D341Med (cell line): ENCODE measurements around the gene CCDC74B.
"Not testable (repeated sequence)": the region's sequence is repeated elsewhere in the genome, so short reads cannot be mapped to it uniquely, and the experiment has no call there.

Experiments used
- DNase-seq: peaks from one replicate; pipeline ENCODE4 v3.0.0; 2012; ENCODE audit warnings: low spot score

Gene CCDC74B

DNA sequence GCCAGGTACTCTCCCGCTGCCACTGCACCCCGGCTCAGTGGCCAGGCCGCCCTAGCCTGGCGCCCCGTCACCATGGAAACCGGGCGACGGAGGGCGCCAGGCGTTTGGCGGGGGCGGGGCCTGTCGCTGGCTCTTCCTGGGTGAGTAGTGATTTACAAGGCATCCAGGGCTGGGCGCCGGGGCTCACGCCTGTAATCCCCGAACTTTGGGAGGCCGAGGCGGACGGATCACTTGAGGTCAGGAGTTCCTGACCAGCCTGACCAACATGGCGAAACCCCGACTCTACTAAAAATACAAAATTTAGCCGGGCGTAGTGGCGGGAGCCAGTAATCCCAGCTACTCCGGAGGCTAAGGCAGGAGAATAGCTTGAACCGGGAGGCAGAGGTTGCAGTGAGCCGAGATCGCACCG lies at the start of gene CCDC74B:
Gene CCDC74B (minus strand): TSS at position 107 of the 409 bp plus-strand sequence. CDS start 116 bp downstream, outside the sequence.
- DNase-seq = not testable (repeated sequence)

DNA sequence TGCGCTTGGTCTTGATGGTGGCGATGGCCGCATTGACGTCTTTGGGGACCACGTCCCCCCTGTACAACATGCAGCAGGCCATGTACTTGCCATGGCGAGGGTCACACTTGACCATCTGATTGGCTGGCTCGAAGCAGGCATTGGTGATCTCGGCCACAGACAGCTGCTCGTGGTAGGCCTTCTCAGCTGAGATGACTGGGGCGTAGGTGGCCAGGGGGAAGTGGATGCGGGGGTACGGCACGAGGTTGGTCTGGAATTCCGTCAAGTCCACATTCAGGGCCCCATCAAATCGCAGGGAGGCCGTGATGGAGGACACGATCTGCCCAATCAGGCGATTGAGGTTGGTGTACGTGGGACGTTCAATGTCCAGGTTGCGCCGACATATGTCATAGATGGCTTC lies 48.9 kb upstream of the CCDC74B start:
- not testable (repeated sequence) for DNase-seq

DNA sequence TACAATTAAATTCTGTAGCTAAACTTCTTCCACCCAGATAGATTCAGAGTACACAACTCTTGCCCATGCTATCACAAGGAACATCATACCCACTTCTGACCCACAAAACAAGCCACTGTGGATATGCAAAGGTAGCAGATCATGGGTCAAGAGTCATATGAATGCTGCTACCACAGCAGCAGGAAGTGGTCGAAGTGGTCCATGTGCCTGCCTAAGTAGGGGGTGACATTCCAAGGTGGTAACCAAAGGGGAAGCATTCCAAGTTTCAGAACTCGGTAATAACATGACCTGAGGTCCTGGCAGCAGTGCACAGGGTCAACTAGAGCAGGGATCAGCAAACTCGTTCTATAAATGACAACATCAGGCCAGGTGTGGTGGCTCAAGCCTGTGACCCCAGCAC lies 47.5 kb upstream of the CCDC74B start:
- not testable (repeated sequence) for DNase-seq

DNA sequence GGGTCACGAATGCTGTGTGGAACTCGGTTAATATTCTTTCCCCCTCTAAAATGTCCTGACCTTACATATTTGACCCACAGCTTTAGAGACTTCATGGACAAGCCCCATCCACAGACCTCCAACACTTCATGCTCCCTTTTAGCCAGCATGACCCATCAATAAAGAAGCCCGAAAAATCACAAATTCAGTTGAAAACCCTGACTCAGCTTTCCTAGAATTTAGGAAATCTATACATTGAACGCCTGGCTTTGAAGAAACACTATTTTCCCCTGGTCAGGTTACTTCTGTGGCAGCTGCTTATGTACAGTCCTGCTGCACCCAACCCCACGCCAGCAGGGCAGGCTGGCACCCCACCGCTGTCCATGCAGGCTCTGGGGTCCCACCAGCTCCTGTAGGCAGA lies 46.4 kb upstream of the CCDC74B start:
- not testable (repeated sequence) for DNase-seq

DNA sequence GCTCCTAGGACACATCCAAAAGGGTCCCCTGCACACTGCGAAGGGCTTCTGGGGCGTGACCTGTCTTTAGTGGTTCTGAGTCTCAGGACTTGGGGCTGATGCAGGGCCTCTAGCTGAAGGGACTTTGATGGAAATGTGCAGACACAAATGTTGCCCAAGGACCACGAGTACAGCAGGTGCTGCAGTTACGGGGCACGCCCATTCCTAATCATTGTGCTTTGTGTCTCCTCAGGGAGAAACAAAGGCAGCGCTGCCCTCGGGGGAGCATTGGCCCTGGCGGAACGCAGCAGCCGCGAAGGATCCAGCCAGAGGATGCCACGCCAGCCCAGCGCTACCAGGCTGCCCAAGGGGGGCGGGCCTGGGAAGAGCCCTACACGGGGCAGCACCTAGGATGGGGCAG lies 45.3 kb upstream of the CCDC74B start:
- no peak for DNase-seq

DNA sequence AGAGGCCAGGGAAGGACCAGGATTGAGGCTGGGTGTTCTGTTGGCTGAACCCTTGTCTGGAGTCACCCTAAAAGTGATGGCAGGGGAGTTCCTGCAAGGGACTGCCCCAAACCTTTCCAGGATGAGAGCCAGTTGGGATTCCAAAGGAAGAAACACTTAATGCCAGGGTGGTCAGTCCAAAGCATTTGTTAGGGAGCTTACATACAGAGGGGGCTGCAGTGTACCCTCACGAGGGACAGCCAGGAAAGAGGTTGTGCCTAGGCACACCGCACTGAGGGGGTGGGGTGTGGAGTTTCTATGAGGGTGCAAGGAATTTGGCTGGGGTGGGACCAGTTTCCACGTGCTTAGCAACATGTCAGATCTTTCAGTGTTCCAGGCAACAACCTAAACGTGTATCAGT lies 44.0 kb upstream of the CCDC74B start:
- DNase-seq = not testable (repeated sequence)

DNA sequence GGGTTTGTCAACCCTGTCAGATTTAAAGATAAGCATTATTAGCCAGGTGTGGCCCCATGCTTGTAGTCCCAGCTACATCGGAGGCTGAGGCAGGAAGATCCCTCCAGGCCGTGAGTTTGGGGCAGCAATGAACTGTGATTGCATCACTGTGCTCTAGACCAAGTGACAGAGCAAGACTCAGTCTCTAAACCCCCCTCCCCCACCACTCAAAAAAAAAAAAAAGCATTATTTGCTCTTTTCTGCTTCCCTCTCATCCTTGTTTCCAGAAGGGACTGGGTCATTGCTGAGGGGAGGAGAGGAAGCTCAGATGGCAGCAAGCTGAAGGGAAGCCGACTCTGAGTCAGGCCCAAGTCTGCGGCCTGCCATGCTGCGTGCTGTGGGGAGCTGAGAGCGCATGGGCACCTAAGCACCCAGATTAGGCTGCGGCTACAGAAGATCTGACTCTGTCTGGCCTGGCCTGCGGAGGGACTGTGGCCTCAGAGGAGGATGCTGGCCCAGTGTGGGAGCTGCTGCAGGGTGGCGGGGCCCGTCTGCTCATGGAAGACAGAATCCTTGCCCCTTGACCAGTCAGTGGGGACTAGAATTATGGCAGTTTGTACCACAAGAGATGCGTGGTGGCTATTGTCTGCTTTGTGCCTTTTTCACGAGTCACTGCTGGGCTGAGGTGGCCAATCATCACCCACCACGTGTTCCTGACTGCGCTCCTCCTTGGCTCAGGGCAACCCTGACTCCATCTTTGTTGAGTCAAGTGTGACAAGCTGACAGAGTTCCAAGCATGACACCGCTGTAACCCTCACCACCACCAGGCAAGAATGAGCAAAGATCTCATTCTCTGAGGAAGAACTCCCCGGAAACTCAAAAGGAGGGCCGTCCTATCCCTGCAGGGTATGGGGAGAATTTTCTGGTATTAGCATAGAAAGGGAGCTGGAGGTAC lies 43.2 kb upstream of the CCDC74B start:
- not testable (repeated sequence) for DNase-seq

DNA sequence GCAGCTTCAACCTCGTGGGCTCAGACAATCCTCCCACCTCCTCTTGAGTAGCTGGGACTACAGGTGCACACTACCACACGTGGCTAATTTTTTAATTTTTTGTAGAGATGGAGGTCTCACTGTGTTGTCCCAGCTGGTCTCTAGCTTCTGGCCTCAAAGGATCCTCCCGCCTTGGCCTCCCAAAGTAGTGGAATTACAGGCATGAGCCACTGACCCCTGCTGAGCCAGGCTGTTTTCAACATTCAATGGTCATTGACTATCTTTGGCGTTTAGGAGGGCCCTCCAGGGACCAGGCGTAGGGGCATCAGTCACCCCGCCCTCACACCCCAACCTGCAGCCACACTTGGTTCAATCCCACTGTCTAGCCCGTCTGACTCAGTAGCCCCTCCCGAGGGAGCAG lies 42.4 kb upstream of the CCDC74B start:
- DNase-seq = no peak

DNA sequence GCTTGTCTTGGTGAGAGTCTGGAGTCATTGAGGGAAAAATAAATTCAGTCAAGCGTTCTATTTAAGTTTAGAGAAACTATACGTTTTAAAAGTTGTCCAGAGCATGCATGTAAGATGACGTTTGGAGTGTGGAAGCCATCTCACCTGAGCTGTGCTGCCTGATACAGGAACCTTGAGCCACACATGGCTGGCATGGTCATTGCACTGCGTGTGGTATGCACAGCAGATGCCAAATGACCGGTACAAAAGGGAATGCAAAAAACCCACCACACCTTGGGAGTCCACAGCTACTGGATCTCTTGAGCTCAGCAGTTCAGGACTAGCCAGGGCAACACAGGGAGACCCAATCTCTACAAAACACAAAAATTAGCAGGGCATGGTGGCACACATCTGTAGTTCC lies 41.5 kb upstream of the CCDC74B start:
- DNase-seq = no peak

DNA sequence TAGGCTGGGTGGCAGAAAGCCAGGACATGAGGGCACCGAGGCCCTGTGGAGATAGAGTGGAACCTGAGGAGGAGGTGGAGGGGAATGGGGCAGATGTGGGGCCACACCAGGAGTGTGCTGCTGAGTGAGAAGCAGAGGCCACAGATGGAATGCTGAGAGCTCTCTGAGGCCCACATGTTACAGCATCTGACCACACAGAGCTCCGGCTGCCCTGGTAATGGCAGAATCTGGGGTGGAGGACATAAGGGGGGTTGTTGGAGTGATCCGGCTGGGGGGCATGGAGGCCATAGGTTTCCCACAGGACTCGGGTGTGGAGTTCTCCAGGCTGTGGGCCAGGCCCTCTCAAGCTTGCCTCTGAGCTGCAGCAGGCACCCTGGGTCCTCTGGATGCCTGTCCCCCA lies 41.0 kb upstream of the CCDC74B start:
- DNase-seq = no peak

DNA sequence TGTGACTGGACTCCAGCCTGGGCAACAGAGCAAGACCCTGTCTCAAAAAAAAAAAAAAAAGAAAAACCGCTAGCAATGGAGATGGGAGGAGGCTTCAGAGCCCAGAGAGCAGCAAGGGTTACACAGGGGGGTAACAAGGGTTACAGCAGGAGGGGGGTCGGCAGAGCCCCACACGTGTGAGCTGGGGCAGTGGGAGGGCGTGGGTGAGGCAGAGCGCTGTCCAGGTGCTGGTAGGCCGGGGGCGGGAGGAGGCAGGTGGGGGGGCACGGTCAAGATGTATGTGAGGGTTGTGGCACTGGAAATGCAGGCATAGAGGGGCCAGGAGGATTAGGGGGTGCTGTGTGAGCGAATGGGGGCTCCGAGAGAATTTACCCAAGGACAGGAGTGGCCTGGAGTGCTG lies 40.5 kb upstream of the CCDC74B start:
- no peak for DNase-seq

DNA sequence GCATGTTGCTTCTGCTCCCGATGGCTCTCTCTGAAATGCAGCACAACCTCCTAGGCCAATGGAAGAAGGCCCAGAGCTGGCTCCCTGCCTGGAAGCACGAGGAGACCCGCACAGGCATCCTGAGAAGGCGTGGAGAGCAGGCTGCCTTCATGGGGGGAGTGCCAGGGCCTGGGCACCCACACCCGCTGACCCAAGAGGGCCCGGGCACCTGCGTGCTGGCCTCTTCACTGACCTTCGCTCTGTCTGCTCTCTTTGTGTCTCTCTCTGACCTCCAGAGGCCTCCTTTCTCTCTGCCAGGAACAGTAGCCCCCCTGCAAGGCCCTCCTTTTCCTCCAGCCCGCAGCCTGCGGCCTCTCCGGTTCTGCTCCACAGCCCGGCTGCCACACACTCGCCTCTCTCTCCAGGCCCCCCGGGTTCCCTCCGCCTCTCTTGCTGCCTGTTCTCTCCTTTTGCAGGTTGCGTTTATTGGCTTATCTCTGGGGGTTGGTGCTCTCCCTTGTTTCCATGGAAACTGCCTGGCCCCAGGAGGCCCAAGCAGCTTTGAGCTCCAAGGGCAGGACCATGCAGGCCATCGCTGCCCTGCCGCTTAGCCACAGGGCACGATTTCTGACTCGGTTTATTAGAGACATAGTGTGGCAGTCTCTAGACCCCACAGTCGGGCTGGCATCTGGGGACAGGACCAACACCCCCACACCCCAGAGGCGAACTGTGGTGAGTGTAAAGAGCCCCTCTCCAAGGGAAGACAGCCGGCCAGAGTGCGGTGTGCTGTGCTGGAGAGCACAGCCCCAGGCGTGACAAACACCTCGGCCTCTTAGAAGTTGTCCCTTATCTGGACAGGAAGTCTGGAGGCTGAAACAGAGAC lies 38.8 kb upstream of the CCDC74B start:
- DNase-seq = no peak

DNA sequence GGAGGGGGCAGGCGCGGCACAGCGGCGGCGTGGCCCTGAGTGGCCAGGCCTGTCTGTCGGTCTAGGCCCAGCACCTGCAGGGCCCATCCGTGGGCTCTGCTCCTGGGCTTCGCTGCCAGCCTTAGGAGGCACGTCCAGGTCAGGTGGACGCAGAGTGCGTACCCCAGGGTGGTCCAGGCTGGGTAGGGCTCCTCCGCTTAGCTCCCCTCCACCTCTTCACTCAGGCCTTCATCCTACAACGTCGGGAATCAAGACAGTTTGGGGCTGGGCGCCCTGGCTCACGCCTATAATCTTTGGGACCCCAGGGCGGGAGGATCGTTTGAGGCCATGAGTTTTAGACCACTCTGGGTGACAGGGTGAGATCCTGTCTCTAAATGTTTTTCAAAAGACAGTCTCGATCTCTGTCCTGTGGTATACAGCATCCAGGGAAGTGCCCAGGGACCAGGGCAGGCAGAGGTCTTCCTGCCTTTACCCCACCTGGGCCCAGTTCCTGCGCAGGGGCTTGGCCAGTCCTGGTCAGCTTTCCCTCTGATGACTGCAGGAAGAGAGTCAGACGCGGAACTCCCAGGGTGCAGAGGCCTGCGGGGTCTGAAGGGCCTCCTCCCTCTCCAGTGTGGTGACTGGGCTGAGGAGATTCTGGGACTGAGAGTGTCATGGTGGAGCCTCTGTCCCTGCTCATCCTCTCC lies 38.1 kb upstream of the CCDC74B start:
- DNase-seq = not testable (repeated sequence)

DNA sequence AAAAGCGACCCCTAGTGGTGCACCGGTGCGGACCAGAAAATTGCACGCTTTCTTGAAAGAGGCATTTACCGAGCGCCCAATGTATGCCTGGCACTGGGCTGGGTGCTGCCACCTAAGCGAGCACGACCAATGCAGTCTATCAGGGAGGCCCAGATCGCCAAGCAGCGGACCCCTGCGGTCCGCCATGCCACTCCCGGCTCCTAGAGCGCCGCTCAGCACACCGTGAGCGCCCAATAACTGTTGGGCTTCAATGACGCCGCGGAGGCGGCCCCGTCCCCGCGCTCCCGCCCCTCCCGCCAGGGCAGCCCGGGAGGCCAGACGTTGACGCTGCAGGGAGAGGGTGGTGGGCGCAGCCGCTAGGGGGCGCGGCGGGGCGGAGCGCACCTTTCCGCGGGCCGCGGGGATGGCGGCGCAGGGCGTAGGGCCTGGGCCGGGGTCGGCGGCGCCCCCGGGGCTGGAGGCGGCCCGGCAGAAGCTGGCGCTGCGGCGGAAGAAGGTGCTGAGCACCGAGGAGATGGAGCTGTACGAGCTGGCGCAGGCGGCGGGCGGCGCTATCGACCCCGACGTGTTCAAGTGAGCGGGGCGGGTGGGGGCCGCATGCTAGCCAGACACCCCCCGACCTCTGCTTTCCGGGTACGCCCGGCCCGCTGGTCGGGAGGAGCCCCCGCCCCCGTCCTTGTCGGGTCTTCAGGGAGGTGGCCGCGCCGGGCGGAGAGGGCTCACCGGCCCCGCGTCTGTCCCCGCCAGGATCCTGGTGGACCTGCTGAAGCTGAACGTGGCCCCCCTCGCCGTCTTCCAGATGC lies 37.2 kb upstream of the CCDC74B start, which contains the start of gene MZT2B:
Gene MZT2B (plus strand): TSS at position 383 of the 803 bp plus-strand sequence. CDS start 21 bp downstream, at position 404.
- peak; percentile 91 for DNase-seq

DNA sequence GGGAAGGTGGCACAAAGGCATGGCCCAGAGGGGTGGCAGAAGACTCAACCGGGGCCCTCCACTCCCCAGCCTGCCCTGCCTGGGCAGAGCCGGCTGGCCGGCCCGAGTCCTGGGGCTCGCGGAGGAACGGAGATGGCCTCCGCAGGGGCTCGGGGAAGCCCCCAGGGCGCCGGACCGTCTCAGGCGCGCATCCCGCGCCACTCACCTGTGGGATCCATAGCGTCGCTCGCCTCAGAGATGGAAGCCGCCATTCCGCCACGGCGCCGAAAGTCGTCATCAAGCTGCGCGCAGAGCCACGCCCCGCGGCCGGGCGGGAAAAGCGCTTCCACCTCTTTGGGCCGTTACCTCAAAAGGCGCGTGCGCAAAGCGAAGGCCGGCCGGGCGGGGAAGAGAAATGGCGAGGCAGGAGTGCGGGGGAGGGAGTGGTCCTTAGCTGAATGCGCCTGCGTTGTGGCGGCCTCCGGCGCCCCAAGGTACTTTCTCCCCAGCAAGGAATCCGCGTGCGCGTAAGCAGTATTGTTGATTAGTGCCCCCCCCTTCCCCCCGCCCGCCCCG lies 36.5 kb upstream of the CCDC74B start, which contains the start of gene SMPD4:
Gene SMPD4 (minus strand): TSS at position 278 of the 555 bp plus-strand sequence. CDS start 5,010 bp downstream, outside the sequence.
- peak; percentile 90 for DNase-seq

DNA sequence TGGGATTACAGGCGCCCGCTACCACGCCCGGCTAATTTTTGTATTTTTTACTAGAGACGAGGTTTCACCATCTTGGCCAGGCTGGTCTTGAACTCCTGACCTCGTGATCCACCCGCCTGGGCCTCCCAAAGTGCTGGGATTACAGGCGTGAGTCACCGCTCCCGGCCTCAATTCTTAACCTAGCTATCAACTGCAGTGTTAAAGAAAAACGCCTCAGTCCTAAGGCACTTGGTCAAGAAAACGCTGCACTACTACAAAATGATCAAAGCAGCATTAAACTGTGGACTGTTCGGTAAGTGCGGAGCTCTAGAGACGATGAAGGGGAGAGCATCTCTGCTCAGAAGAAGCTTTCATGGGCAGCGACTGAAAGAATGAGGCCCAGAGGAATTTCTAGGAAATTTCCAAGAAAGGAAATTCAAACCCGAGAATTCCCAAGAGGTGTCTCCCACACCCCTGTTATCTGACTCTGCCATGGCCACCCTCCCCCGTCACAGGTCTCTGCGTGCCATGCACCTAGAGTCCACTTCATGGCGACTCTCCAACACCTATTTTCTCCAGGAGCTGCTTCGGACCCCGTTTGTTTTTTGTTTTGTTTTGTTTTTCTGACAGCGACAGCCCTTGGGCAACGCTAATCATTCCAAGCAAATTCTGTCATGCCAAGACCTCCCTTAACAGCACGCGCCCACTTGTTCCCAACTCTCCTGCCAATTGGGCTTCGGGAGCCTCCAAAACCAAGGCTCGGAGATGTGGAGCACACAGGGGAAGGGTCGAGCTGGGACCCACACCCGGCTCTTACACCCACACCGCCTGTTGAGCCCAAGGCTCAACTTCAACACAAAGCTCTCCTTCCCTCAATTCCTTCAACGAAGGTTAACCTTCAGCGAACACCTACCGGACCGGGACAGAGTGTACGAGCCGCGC lies 35.8 kb upstream of the CCDC74B start:
- not testable (repeated sequence) for DNase-seq

DNA sequence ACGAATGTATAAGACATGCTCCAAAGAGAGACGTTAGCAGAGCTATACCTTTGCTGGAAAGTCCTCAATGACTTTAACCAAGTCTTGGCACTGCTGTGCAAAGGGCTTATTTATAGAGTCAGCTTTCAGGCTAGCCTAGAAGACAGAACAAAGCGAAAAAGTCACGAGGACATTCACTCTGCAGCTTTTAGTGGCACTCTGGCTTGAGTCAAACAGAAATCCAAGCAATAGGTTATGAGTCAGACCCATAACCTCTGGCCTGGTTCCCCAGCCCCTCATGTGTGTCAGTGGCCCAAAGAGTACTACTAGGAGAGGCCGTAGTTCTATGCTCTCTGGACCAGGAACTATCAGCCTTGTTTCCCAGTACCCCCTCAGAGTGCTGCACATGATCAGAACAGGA lies 30.0 kb upstream of the CCDC74B start:
- not testable (repeated sequence) for DNase-seq

DNA sequence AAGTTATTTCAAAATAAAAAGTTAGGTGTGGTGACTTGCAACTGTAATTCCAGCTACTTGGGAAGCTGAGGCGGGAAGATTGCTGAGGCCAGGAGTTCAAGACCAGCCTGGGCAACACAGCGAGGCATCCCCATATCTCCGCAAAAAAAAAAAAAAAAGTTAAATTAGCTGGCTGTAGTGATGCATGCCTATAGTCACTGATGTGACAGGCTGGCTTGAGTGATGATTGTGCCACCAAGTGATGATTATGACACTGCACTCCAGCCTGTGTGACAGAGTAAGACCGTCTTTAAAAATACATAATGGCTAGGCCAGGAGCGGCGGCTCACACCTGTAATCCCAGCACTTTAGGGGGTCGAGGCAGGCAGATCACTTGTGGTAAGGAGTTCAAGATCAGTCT lies 25.0 kb upstream of the CCDC74B start:
- DNase-seq = no peak

DNA sequence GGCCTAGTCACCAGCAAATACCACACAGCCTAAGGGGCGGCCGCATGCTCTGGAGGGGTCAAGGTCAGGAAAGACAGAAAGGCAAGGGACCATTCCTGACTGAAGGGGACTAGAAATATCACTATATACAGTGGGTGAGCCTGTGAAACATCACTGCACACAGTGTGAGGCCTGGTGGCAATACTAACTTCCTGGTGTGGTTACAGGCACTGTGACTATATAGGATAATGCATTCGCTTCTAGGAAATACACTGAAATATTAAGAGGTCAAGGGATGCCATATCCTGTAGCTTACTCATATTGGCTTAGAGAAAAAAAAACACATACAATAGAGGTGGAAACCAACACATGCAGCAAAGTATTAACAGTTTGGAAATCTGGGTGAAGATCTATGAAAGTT lies 24.3 kb upstream of the CCDC74B start:
- DNase-seq = not testable (repeated sequence)

DNA sequence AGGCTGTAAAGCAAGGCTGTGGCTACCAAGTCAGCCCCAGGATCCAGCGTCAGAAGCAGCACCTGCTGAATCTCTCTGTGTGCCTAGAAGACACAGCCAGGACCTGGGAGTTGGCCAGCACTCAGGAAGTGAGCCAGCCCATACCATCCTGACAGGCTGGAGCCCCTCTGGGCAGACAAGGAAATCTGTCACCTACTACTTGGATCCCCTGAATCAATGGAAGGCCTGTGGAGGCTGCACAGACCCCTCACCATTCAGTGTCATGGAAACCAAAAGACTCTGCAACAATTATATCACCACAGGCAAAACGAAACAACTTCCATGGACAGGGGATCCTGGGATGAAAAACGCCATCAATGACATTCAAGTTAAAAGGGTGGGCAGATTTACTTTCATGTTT lies 21.7 kb upstream of the CCDC74B start:
- DNase-seq = not testable (repeated sequence)
